ENCODE measurements around the gene LGMN.
"Not testable (repeated sequence)": the region's sequence is repeated elsewhere in the genome, so short reads cannot be mapped to it uniquely, and the experiment has no call there.

LGMN gene

DNA sequence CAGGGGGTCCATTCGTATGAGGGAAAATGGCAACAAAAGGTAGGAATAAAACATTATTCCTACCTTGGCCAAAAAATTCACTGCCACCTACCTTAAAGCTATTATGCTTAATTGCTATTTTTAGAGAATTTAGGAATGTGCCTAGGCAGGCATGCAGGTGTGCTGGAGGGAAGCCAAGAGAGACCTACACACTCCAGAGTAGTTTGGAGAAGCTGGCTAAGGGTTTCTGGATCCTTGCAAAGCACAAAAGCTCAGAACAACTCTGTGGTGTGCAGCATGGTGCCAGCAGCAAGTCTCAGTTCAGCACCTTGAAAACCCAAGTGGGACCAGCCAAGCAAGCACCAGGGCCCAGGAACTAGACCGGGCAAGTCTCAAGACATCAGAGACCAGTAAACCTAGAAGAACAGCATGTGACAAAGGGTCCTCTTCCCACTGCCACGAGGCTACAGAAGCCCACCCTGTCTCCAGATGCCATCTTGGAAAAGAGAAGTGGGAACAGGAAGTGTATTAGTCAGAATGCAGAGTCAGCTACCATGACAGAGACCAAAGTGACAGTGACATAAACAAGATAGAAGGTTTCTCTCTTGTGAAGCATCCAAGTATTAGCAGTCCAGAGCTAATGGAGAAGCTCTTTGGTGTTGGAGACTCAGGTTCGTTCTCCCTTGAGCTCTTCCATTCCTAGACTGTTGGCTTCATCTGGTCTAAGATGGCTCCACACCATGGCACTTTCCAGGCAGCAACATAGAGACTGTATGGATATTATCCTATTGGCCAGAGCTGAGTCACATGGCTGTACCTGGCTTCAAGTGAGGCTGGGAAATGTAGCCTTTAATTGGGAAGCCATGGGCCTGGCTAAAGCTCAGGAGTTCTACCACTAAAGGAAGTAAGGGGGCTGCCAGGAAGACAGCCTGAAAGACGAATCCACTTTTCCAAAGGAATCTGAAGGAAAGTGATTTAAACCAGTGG is 15.5 kb upstream of the LGMN start:
- not testable (repeated sequence) for DNase-seq (ENCODE audit: insufficient read length, low spot score)
- peak; percentile 66 for FAIRE-seq

DNA sequence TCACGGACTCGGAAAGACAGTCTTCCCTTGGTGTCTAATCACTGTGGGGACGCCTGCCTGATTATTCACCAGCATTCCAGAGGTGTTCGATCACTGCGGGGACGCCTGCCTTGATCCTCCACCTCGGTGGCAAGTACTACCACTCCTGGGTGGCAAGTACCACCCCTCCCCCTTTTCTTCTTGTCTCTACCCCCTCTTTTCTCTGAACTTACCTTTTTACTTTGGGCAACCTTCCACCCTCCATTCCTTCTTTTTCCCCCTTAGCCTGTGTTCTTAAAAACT is 12.0 kb upstream of the LGMN start:
- FAIRE-seq, result no peak

DNA sequence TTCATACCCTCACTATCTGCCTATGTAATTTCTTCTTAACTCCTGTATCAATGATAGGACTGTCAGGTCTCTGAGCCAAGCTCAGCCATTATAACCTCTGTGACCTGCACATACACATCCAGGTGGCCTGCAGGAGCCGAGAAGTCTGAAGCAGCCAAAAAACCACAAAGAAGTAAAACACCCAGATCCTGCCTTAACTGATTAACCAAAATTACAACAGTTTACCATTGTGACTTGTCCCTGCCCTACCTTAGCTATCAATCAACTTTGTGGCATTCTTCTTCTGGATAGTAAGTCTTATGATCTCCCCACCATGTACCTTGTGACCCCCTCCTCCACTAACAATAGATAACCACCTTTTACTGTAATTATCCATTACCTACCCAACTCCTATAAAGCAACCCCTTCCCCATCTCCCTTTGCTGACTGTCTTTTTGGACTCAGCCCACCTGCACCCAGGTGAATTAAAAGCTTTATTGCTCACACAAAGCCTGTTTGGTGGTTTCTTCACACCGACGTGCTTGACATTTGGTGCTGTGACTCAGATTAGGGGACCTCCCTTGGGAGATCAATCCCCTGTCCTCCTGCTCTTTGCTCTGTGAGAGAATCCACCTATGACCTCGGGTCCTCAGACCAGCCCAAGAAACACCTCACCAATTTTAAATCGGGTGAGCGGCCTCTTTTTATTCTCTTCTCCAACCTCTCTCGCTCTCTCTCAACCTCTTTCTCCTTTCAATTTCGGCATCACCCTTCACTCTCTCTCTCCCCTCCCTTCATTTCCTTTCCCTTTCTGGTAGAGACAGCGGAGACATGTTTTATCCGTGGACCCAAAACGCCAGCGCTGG is 11.5 kb upstream of the LGMN start:
- DNase-seq (ENCODE audit: insufficient read length, low spot score) (no peak), FAIRE-seq (no peak)

More for the DNA sequence above, 12.0 kb upstream of the LGMN start:
- DNase-seq (ENCODE audit: insufficient read length, low spot score), result no peak

DNA sequence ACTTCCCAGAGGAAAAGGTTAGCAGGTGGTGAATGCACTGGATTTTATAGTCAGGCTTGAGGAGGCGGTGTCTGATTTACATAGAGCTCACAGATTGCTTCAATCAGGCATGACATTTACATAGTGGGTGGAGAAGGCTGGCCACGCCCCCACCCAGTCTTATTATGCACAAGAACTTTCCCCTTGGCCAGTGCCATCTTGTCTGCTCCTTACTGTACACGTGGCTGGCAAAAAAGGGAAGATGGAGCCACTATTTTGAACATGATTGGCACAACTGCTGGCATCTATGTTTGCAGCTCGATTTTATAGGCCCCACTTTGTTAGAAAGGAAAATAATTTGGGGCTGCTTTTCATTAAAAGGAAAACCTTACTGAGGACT is 10.9 kb upstream of the LGMN start:
- FAIRE-seq (no peak), DNase-seq (ENCODE audit: insufficient read length, low spot score) (no peak)

DNA sequence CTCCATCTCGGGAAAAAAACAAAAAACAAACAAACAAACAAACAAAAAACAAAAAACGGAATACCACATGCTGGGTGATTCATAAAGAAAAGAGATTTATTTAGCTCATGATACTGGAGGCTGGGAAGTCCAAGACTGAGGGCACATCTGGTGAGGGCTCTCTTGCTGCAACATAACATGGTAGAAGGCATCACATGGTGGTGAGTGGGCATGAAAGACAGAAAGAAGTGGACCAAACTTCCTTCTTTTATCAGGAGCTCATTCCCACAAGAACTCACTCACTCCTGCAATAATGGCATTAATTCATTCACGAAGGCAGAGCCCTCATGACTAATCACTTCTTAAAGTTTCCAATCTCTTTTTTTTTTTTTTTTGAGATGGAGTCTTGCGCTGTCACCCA is 8.0 kb upstream of the LGMN start:
- no peak for DNase-seq (ENCODE audit: insufficient read length, low spot score)
- no peak for FAIRE-seq

DNA sequence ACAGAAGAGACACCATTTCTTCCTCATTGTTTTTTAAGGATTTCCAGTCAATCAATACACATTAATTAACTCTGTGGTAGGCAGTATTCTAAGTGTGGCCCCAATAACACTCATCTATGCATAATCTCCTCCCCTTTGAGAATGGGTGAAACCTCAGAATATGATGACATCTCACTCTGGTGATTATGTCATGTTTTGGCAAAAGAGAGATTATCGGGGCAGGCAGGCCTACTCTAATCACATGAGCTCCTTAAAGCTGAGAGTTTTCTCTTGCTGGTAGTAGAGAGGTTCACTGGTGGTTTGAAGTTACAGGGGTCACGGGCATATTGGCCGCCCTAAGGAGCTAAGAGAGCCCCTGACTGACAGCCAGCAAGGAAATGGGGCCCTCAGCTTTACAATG is 7.1 kb upstream of the LGMN start:
- FAIRE-seq, result no peak

DNA sequence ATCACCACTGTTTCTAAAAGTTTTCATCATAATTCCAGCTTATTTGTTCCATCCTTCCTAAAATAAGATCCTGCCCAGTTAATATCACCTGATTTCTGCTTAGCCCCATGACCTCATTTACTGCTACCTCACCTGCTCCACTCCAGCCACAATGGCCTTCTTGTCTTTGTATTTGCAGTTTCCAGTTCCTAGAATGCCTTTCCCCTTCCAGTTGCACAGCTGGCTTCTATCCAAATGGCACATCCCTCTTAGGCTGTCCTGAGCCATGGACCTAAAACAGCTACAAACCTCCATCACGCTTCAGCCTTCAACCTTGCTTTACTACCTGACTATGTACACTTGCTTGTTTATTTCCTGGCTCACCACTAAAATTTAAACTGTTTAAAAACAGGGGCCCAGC is 6.5 kb upstream of the LGMN start:
- no peak for FAIRE-seq
- DNase-seq (ENCODE audit: insufficient read length, low spot score), result no peak

More for the DNA sequence above, 7.1 kb upstream of the LGMN start:
- DNase-seq (ENCODE audit: insufficient read length, low spot score), result no peak

DNA sequence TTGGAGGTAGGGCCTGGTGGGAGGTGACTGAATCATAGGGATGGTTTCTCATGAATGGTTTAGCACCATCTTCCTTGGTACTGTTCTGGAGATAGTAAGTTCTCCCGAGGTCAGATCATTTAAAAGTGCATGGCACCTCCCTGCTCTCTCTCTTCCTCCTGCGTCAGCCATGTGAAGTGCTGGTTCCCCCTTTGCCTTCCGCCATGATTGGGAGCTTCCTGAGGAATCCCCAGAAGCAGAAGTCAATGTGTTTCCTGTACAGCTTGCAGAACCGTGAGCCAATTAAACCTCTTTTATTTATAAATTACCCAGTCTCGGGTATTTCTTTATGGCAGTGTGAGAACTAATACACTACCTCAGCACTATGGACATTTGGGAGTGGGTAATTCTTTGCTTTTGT is 4.8 kb upstream of the LGMN start:
- DNase-seq (ENCODE audit: insufficient read length, low spot score) (no peak), FAIRE-seq (no peak)

DNA sequence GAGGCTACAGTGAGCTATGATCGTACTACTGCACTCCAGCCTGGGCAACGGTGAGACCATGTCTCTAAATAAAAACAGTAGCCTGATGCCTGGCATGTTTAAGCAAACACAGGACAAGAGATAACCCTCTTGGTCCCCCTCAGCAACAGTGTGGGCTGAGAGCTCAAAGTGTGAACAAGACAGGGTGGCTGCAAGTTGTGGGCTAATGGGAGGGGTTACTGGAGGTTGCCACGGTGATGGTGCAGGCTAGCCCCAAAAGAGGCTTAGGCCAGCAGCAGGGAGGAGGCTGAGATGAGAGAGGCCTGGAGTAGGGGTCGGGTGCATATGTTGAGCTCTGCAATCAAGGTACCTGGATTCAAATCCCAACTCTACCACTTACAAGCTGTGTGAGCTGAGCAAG is 3.4 kb upstream of the LGMN start:
- FAIRE-seq, result no peak

DNA sequence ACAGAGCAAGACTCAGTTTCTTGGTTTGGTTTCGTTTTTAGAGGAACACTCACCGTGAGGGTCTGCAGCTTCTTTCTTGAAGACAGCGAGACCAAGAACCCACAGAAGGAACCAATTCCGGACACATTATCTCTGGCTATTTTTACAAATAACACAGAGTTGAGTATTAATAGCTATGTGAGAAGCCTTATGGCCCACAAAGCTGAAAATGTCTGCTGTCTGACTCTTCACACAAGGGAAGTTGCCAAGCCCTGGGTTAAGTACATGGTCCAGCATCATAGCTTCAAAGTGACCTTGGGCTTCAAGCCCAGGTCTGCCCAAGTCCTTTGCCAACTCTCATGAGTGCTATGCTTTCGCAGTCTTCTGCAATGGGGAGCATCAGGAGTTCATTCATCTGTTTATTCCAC is 2.6 kb upstream of the LGMN start:
- FAIRE-seq (no peak), DNase-seq (ENCODE audit: insufficient read length, low spot score) (no peak)

More for the DNA sequence above, 3.4 kb upstream of the LGMN start:
- no peak for DNase-seq (ENCODE audit: insufficient read length, low spot score)

DNA sequence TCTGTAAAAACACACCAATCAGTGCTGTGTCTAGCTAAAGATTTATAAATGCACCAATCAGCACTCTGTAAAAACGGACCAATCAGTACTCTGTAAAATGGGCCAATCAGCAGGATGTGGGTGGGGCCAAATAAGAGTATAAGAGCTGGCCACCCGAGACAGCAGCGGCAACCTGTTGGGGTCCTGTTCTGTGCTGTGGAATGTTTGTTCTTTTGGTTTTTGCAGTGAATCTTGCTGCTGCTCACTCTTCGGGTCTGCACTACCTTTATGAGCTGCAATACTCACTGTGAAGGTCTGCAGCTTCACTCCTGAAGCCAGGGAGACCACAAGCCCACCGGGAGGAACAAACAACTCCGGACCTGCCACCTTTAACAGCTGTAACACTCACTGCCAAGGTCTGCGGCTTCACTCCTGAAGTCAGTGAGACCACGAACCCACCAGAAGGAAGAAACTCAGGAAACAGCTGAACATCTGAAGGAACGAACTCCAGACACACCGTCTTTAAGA is 1.8 kb upstream of the LGMN start:
- not testable (repeated sequence) for DNase-seq (ENCODE audit: insufficient read length, low spot score); FAIRE-seq

DNA sequence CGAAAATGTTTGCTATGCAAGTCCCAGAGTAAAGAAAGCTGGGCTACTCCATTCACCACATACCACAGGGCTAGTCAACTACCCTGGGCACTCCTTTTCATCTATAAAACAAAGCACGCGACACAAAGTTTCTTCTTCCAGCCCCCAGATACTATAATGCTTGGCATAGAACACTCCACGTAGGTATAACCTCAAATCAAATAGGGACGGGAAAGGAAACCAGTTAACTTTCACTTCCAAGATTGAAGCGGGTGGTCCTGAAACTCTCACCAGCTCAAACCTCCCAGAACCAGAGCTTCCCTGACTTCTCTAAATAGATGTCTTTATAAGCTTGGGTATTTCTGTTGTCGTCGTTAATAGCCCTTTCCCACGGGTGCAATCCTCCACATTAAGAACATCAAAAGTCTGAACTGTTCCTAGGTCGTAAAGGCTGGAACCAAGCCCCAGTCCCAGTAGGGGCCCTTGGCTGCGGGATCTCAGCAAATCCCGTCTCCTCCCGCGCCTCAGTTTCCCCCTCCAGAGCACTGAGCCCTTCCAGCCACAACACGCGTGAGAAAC is 647 bp downstream of the LGMN start:
- no peak for DNase-seq (ENCODE audit: insufficient read length, low spot score)
- FAIRE-seq, result no peak

DNA sequence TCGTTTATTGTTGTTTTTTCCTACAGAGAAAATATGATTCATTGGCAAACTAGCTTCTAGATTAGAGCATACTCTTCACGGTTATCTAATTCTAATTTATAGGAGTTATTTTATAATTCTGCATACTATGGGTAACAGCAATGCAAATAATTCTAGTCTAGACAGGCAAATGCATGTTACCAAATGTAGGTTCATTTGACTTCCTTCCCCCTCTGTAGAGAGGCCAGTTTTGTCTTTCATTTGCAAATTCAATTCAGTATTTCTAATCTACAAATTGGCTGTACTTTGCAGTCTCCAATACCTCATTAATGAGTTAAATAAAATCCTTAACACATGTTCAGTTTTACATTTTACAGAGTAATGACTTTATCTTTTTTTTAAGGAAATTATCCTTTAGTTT is 4.2 kb downstream of the LGMN start:
- no peak for DNase-seq (ENCODE audit: insufficient read length, low spot score)
- FAIRE-seq, result no peak

DNA sequence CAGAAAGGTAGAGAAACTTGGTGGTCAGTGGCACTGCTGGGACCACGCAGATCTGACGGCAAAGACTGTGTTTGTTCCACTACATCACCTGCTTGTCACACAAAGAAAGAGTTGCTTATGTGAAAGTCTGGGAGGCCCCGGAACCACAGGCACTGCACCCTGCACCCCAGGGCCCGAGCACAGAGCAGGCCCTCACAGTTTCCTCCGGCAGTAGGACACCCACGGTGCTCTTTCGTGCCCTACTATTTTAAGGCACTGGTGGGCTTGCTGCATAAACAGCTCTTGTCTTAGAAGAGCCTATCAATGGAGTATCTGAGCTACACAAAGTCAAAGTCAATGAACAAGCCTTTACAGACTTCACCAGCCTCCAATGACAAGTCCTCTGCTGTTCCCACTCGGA is 8.0 kb downstream of the LGMN start:
- no peak for DNase-seq (ENCODE audit: insufficient read length, low spot score)
- FAIRE-seq, result no peak

DNA sequence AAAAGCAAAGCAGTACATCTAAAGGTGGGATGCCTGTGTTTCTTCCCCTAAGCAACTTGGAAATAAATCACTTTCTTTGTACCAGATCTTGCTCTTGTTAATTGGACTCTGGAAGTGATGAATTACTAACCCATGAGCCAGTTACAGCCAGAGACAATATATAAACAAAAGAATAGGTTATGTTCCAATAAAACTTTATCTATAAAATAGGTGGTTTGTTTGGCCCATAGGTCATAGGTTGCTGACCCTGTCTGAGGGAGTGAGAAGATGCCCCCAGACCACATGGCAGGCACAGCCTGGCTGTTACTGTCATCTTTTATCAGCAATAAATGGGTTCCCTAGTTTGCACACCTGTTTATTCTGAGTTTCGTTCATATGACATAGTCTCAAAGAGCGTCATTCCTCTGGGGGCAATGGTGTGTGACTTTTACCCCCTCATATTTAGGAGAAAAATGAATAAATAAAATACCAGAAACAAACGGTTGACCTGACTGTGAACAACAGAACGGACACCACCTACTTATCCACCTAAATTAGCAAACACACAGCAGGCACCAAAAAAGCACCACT is 10.7 kb downstream of the LGMN start:
- DNase-seq (ENCODE audit: insufficient read length, low spot score) (no peak), FAIRE-seq (no peak)

DNA sequence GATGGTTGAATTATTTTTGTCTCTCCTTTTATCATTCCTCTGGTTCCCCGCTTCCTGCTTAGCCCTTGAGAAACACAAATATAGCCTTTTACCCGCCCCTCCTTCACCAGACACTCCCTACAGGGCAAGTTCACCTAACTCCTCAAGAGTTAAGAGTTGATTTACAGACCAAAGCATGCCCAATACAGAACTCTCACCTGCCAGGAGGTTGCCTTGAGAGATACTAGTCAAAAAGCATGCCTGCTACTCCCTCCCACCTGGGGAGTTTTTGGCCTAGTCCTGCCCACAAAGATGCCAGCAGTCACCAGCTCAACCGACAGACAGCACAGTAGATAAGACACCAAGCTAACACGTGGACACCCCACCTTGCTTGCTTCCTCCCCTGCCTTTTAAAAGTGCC is 11.2 kb downstream of the LGMN start:
- DNase-seq (ENCODE audit: insufficient read length, low spot score) (no peak), FAIRE-seq (no peak)

DNA sequence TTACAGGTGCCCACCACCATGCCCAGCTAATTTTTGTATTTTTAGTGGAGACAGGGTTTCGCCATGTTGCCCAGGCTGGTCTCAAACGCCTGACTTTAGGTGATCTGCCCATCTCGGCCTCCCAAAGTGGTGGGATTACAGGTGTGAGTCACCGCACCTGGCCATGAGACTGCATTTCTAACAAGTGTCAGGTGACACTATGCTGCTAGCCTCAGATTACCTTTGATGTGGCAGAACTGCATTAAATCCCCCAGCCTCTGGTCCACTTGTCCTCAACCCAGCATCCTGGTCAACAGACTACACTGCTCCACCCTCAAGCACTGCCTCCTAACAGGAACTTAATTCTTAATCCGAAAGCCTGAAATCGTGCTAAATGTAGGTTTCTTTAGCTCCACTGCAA is 13.1 kb downstream of the LGMN start:
- DNase-seq (ENCODE audit: insufficient read length, low spot score) (no peak), FAIRE-seq (no peak)

DNA sequence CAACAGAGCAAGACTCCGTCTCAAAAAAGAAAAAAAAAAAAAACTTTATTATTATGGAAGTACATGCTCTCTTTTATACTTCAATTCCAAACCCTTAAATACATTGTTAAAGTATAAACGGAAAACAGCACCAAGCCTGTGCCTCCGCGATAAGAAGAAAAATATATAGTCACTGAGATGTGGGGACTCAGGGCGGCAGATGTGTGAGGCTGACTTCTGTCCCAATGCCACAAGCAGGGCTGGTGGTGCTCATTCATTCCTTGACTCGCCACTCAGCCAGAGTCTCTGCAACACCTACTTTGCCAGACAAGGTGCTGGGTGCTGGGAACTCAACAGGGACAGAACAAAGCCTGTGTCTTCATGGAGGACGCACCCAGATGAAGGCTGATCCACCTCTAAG is 13.8 kb downstream of the LGMN start:
- DNase-seq (ENCODE audit: insufficient read length, low spot score) (no peak), FAIRE-seq (no peak)

DNA sequence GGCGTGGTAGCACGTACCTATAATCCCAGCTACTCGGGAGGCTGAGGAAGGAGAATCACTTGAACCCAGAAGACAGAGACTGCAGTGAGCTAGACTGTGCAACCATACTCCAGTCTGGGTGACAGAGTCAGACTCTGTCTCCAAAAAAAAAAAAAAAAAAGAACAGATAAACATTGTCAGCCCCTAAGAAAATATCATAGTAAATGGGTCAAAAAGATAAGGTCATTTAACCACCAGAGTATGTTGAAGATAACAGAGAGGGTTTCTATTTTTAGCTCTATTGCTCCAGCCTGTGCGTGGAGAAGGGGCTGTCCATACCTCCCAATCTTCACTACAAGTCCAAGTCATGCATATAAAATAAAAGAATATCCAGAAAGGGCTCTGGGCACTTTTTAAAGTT is 15.4 kb downstream of the LGMN start:
- DNase-seq (ENCODE audit: insufficient read length, low spot score), result no peak
- no peak for FAIRE-seq

DNA sequence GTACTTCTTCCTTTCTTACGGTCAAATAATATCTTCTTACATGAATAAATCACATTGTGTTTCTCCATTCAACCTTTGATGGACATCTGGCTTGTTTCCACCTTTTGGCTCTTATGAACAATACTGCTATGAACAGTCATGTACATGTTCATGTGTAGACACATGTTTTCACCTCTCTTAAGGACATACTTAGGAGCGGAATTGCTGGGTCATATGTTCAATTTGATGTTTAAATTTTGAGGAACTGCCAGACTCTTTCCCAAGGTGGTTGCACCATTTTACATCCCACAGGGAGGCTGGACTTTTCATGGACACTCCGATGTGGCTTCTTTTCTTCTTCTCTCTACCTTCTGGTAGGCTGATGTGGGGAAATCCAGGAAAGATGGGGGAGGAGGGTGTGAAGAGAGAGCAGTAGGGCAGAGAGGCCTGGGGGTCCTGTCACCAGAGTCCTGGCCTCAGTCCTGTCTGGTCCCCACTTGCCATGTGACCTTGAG is 16.8 kb downstream of the LGMN start:
- no peak for FAIRE-seq
- DNase-seq (ENCODE audit: insufficient read length, low spot score), result no peak

All from HTR-8/SVneo (cell line).